GM10248 (cell line): Measurements from ENCODE around the gene IFI35.
"Not testable (repeated sequence)": the region's sequence is repeated elsewhere in the genome, so short reads cannot be mapped to it uniquely, and the experiment has no call there.

Experiments used
- CTCF ChIA-PET: fragments of 300-600 bp; sonication (Branson Sonifier 250); formaldehyde crosslinking; extraction: SDS; loops from one replicate; lab custom pipeline; 2021; ENCODE audit warnings: antibody characterized with exemption; lab: Yijun Ruan, JAX
- POLR2A ChIA-PET: fragments of 350-650 bp; sonication (Branson Sonifier 250); formaldehyde crosslinking; extraction: SDS; loops from one replicate; lab custom pipeline; 2020; ENCODE audit warnings: antibody characterized with exemption; lab: Yijun Ruan, JAX
- DNase-seq: peaks from one replicate; pipeline ENCODE4 v3.0.0; 2012; ENCODE audit errors: extremely low spot score
- TF ChIP-seq, protein P1 (sequence below): IDR thresholded peaks from 2 replicates; pipeline ENCODE4 v1.5.1; 2012; ENCODE audit warnings: mild to moderate bottlenecking, low read depth; ENCODE audit errors: extremely low read depth, missing control alignments, control extremely low read depth

Gene IFI35

DNA sequence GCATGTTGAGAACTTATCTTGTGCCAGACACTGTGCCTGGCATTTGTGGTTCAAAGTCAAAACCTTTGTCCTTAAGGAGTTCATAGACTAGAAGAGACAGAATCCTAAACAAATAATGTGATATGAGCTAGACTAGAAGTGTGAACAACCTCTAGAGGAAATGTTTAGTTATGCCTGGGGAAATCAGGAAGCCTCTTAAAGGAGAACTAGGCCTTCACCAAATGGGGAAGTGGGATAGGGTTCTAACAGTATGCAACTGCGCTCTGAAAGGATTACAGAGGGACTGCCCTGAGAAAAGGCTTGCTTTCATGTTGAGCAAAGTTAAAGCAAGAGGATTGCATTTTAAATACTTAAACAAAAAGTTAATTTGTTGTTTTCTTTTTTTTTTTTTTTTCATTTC lies 21.4 kb upstream of the IFI35 start:
- ChIA-PET CTCF (interaction anchor here (7.2 kb wide), 1 partner anchor 13 kb away, joined by 76 read pairs; the partner anchor contains the start of gene RPL27), POLR2A (interaction anchor here (0.7 to 2.8 kb wide), 2 partner anchors 13 to 237 kb away, joined by 3 to 19 read pairs; partner anchors contain the start of gene RPL27)
- DNase-seq: peak; percentile 69
- TF ChIP-seq, protein P1, sequence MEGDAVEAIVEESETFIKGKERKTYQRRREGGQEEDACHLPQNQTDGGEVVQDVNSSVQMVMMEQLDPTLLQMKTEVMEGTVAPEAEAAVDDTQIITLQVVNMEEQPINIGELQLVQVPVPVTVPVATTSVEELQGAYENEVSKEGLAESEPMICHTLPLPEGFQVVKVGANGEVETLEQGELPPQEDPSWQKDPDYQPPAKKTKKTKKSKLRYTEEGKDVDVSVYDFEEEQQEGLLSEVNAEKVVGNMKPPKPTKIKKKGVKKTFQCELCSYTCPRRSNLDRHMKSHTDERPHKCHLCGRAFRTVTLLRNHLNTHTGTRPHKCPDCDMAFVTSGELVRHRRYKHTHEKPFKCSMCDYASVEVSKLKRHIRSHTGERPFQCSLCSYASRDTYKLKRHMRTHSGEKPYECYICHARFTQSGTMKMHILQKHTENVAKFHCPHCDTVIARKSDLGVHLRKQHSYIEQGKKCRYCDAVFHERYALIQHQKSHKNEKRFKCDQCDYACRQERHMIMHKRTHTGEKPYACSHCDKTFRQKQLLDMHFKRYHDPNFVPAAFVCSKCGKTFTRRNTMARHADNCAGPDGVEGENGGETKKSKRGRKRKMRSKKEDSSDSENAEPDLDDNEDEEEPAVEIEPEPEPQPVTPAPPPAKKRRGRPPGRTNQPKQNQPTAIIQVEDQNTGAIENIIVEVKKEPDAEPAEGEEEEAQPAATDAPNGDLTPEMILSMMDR: no peak

DNA sequence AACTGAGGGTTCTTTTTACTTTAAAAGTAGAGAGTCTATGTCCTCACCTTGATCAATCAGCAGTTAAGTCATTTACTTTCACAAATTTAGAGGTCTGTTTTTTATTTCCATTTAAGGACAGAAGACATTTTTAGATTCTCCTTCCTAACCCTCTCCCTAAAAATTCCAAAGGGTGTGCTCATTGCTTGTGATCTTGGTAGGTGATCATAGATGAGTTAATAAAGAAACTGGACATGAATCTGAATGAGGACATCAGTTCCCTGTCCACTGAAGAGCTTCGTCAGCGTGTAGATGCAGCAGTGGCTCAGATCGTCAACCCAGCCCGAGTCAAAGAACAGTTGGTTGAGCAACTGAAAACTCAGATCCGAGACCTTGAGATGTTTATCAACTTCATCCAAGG lies 17.4 kb upstream of the IFI35 start:
- ChIA-PET POLR2A (no interaction called here), CTCF (interaction anchor here (7.2 kb wide), 1 partner anchor 9 kb away, joined by 76 read pairs; the partner anchor contains the start of gene RPL27)
- no peak for DNase-seq
- TF ChIP-seq, protein P1: no peak

DNA sequence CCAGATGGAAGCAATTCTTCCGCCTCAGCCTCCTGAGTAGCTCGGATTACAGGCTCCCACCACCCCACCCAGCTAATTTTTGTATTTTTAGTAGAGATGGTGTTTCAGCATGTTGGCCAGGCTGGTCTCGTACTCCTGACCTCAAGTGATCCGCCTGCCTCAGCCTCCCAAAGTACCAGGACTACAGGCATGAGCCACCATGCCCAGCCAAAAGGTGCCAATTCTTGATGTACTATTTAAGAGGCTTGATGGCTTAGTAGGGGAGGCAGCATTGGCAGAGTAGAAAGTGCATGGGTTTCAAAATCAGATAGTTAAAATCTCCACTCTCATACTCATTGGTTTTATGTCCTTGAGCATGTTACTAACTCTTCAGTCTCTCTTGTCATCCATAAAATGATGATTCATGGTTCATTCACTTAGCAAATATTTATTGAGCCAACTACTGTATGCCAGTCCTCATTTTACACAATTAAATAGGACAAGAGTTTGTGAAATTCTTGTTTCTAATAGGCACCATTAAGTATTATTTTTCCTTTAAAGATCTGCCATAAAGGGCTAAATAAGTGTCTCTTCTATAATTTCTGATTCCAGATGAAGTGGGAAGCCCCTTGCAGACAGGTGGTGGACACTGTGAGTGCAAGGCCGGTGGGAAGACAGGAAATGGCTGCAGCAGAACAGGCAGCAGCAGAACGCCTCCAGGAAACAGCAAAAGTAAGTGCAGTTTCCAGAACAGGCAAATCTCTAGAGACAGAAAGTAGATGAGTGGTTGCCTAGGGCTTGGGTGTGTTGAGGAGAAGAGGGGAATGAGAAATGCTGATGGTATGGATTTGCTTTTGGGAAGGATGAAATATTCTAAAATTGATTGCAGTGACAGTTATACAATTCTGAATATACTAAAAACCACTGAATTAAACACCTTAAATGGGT lies 16.6 kb upstream of the IFI35 start:
- POLR2A ChIA-PET: no interaction called here
- DNase-seq: no peak
- TF ChIP-seq, protein P1: no peak
- CTCF ChIA-PET: interaction anchor here (7.2 kb wide), 1 partner anchor 8 kb away, joined by 76 read pairs; the partner anchor contains the start of gene RPL27

DNA sequence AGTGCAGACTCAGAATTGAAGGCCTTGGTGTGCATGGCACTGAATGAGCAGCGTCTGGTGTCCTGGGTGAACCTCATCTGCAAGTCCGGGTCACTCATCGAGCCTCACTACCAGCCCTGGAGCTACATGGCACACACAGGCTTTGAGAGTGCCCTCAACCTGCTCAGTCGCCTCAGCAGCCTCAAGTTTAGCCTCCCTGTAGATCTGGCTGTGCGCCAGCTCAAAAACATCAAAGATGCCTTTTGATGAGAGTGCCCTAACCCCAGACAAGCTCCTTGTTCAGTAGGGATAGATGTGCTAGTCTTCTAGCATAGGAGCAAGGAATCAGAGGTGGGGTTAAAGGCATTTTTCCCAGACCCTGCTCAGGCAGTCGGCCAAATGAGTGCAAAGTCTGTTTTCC lies 15.1 kb upstream of the IFI35 start:
- no peak for DNase-seq
- ChIA-PET POLR2A (interaction anchor here (0.5 kb wide), 1 partner anchor 17 kb away, joined by 3 read pairs; no protein-coding TSS in a partner anchor), CTCF (interaction anchor here (0.9 to 1.1 kb wide), 2 partner anchors 10 to 13 kb away, joined by 3 read pairs; no protein-coding TSS in a partner anchor)
- TF ChIP-seq, protein P1: no peak

DNA sequence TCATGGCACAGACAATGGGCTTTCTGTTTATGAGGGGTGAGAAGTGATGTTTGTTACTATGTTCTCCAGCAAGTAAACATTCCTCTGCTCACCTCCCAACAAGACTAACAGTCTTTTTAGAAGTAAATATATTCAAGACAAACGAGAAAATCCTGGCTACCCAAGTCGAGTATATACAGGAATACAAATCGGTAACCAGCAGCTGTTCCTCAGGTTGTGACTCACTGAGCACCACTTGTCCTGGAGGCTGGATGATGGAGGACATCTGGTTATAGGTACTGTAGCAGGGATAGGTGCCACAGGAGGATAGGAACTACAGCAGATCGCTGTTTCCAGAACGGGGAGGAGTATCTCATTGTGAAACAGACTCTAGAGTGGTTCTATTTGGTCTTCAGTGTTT lies 13.7 kb upstream of the IFI35 start:
- DNase-seq: no peak
- TF ChIP-seq, protein P1: no peak
- ChIA-PET CTCF (interaction anchor here (1.6 kb wide), 1 partner anchor 31 kb away, joined by 4 read pairs; no protein-coding TSS in a partner anchor), POLR2A (interaction anchor here (0.6 kb wide), 2 partner anchors 9 to 299 kb away, joined by 3 read pairs; no protein-coding TSS in a partner anchor)

DNA sequence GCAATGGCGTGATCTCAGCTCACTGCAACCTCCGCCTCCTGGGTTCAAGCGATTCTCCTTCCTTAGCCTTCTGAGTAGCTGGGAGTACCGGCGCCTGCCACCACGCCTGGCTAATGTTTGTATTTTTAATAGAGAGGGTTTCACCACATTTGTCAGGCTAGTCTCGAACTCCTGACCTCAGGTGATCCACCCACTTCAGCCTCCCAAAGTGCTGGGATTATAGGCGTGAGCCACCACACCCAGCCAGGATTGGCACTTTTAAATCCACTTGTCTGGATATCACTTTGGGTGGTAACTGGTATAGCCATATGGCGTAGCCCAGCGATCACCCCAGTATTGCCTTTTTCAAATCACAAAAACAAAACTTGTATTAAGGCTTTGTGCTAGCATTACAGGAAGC lies 12.7 kb upstream of the IFI35 start:
- DNase-seq, POLR2A ChIA-PET: not testable (repeated sequence)
- CTCF ChIA-PET: interaction anchor here (1.0 to 1.6 kb wide), 2 partner anchors 10 to 30 kb away, joined by 4 to 5 read pairs; no protein-coding TSS in a partner anchor
